Measurements from ENCODE around the gene NEK1. TPM values are rescaled to one million over a fixed set of nuclear protein-coding genes. Genes with fewer than 3 reads are reported as not detected.

The NEK1 gene
- total and polyA plus RNA-seq, 2 of the 8 experiments (the other 6 are each of a cell fraction or from before 2014, with no cell fraction given): 3.9 to 11.7 TPM

DNA sequence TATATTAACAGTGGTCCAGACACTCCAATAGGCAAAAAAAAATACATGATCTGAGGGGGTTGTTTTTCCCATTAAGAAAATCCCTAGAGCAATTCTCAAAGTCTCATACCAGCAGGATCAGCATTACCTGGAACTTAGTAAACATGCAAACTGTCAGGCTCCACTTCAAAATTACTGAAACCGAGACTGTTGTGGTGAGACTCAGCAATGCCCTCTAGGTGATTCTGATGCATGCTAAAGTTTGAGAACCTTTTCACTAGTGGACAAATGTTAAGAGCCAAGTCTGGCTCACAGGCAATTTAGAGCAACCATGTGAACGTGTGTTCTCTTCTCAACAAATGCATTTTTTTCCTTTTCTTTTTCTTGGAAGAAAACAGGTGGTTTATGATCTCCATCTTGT lies 30.2 kb downstream of the NEK1 start:
- no peak overlapping the region for H4K5ac ChIP-seq (ENCODE audit: insufficient read length, low read depth, low read length)
- H3K23me2 ChIP-seq (ENCODE audit: low read depth, low read length): no peaks in the 10 kb centered on the region
- H2BK15ac ChIP-seq (ENCODE audit: low read length): no peak overlapping the region
- FAIRE-seq: peak; percentile 69
- no peak overlapping the region for H3K27ac ChIP-seq (ENCODE audit: low read depth, low read length)
- CTCF ChIA-PET (ENCODE audit: partially characterized antibody): interaction anchor here (1.2 kb wide), 1 partner anchor 16 kb away, joined by 3 read pairs; no protein-coding TSS in a partner anchor
- no peaks in the 10 kb centered on the region for H3K9me3 ChIP-seq (ENCODE audit: insufficient read depth in 2 of 2, low read depth in 1 of 2, low read length in 1 of 2)
- no peak overlapping the region for H3K4ac ChIP-seq (replicated peaks; ENCODE audit: insufficient read length, low read depth, low read length)
- H2BK5ac ChIP-seq (ENCODE audit: low read depth, low read length): no peak overlapping the region
- no peak overlapping the region for H2AK5ac ChIP-seq (ENCODE audit: low read depth, low read length)
- H3K9ac ChIP-seq (replicated peaks in 1 of 4; ENCODE audit: extremely low read depth in 1 of 4, low read depth in 3 of 4, low read length in 3 of 4): no peak overlapping the region
- H3K23ac ChIP-seq (ENCODE audit: insufficient read length): no peak overlapping the region
- 90% methylated on average over 2 of the region's 2 CpGs; no CpG with 5 or more reads in 1 of the 2 experiments for WGBS, 2 experiments (ENCODE audit: extremely low coverage in 1 of 2, insufficient coverage in 1 of 2, insufficient read length in 1 of 2, insufficient replicate concordance in 2 of 2, low coverage in 1 of 2, low lambda C conversion rate in 2 of 2, missing lambda C conversion rate in 1 of 2)
- DNase-seq (ENCODE audit: low read depth in 1 of 2, low spot score in 2 of 2): no peak
- no peak overlapping the region for H2AFZ ChIP-seq (ENCODE audit: low read length)
- no peaks in the 10 kb centered on the region for H3K4me1 ChIP-seq (replicated peaks in 1 of 4; ENCODE audit: control insufficient read depth in 3 of 4, insufficient read depth in 4 of 4, low read length in 3 of 4)
- H3K79me1 ChIP-seq (ENCODE audit: low read depth, low read length): no peaks in the 10 kb centered on the region
- no peak overlapping the region for H4K8ac ChIP-seq (ENCODE audit: extremely low read depth, insufficient read depth, low read length)
- H3K27me3 ChIP-seq (replicated peaks in 1 of 4; ENCODE audit: control insufficient read depth in 3 of 4, extremely low read depth in 1 of 4, insufficient read depth in 3 of 4, low read length in 3 of 4): no peaks in the 10 kb centered on the region
- H2BK12ac ChIP-seq (ENCODE audit: low read depth, low read length): no peak overlapping the region
- H3K4me2 ChIP-seq (ENCODE audit: insufficient read depth in 1 of 2, low read depth in 2 of 2, low read length in 2 of 2): no peak overlapping the region
- no peak overlapping the region for H3K14ac ChIP-seq (ENCODE audit: insufficient read length)
- H3K18ac ChIP-seq (ENCODE audit: extremely low read depth, low read length): no peak overlapping the region
- no peaks in the 10 kb centered on the region for H3K79me2 ChIP-seq (ENCODE audit: control insufficient read depth in 1 of 2, insufficient read depth in 2 of 2, low read length in 2 of 2)
- POLR2A ChIA-PET (ENCODE audit: partially characterized antibody): no interaction called here
- H3K56ac ChIP-seq (replicated peaks; ENCODE audit: insufficient read length, low read depth, low read length): no peak overlapping the region
- no peak overlapping the region for H4K91ac ChIP-seq (replicated peaks; ENCODE audit: insufficient read length, low read length)
- no peak overlapping the region for H2BK120ac ChIP-seq (replicated peaks; ENCODE audit: low read depth, low read length)
- no peaks in the 10 kb centered on the region for H4K20me1 ChIP-seq (replicated peaks in 1 of 2; ENCODE audit: control insufficient read depth in 1 of 2, insufficient read depth in 2 of 2, low read length in 2 of 2)
- TF ChIP-seq SIN3A (conservative IDR thresholded peaks at IDR 0.05 in 1 of 2, IDR thresholded peaks at IDR 0.05 in 1 of 2; ENCODE audit: low read depth in 1 of 2, low read length in 2 of 2) (no peak), POLR2AphosphoS5 (IDR thresholded peaks at IDR 0.05; ENCODE audit: low read depth, low read length) (no peak), GTF2F1 (IDR thresholded peaks at IDR 0.05; ENCODE audit: borderline replicate concordance, low read depth, low read length) (no peak), PHF8 (conservative IDR thresholded peaks at IDR 0.05; ENCODE audit: low read depth, low read length) (no peak), SIRT6 (IDR thresholded peaks at IDR 0.05; ENCODE audit: low read length) (no peak), EZH2 (IDR thresholded peaks at IDR 0.05; ENCODE audit: low read depth, low read length, severe bottlenecking) (no peak), RXRA (IDR thresholded peaks at IDR 0.05; ENCODE audit: insufficient read depth, low read depth, low read length) (no peak), HDAC6 (IDR thresholded peaks at IDR 0.05; ENCODE audit: low read depth, low read length) (no peak), SP1 (IDR thresholded peaks at IDR 0.05; ENCODE audit: low read depth, low read length) (no peak), RBBP5 (IDR thresholded peaks at IDR 0.05; ENCODE audit: borderline replicate concordance, low read depth, low read length) (no peak), SRF (IDR thresholded peaks at IDR 0.05; ENCODE audit: low read depth, low read length) (no peak), SAP30 (IDR thresholded peaks at IDR 0.05; ENCODE audit: insufficient read depth, insufficient replicate concordance, low read length) (no peak)
- TF ChIP-seq, protein P1, sequence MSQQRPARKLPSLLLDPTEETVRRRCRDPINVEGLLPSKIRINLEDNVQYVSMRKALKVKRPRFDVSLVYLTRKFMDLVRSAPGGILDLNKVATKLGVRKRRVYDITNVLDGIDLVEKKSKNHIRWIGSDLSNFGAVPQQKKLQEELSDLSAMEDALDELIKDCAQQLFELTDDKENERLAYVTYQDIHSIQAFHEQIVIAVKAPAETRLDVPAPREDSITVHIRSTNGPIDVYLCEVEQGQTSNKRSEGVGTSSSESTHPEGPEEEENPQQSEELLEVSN (IDR thresholded peaks at IDR 0.05): no peak
- H3K36me3 ChIP-seq (ENCODE audit: control insufficient read depth in 2 of 4, insufficient read depth in 4 of 4, low read length in 3 of 4): peaks cover 0 to 6% (median 2%) of the 10 kb centered on the region in 4 experiments; a peak in 3 of 8 replicates
- H3K4me3 ChIP-seq (ENCODE audit: extremely low read depth in 1 of 4, insufficient read depth in 2 of 4, low read depth in 3 of 4, low read length in 4 of 4): no peak overlapping the region
- H2BK20ac ChIP-seq (ENCODE audit: low read length): no peak overlapping the region
